GM23338 (cell line): Measurements from ENCODE around the gene WDR77.

ENCODE experiments used
- CREB1 ChIP-seq: fragments of 250-450 bp; sonication (Bioruptor Pico); IDR thresholded peaks from 2 replicates; pipeline ENCODE4 v1.5.0; 2020; ENCODE audit warnings: low read depth, mild to moderate bottlenecking, moderate library complexity
- EZH2 ChIP-seq: fragments of 200-600 bp; sonication (generic); IDR thresholded peaks from one replicate; pipeline ENCODE4 v1.8.0; 2017; ENCODE audit warnings: antibody characterized with exemption, mild to moderate bottlenecking, low read depth; ENCODE audit not compliant: unreplicated experiment
- EZH2phosphoT487 ChIP-seq: fragments of 200-600 bp; sonication (generic); IDR thresholded peaks from one replicate; pipeline ENCODE4 v1.8.1; 2018; ENCODE audit warnings: antibody characterized with exemption; ENCODE audit not compliant: unreplicated experiment
- JUNB ChIP-seq: IDR thresholded peaks from one replicate; pipeline ENCODE4 v1.6.1; 2016; ENCODE audit warnings: antibody characterized with exemption; ENCODE audit not compliant: unreplicated experiment
- NANOG ChIP-seq: IDR thresholded peaks from 2 replicates; pipeline ENCODE4 v1.6.1; 2016; ENCODE audit warnings: antibody characterized with exemption, borderline replicate concordance
- POLR2AphosphoS5 ChIP-seq: IDR thresholded peaks from 2 replicates; pipeline ENCODE4 v1.6.1; 2016; ENCODE audit warnings: antibody characterized with exemption, low read depth
- STAT1 ChIP-seq: IDR thresholded peaks from one replicate; pipeline ENCODE4 v1.6.1; 2016; ENCODE audit warnings: antibody characterized with exemption; ENCODE audit not compliant: unreplicated experiment
- ZNF114 ChIP-seq: fragments of 250-450 bp; sonication (Bioruptor Pico); IDR thresholded peaks from 2 replicates; pipeline ENCODE4 v1.5.0; 2020; ENCODE audit warnings: mild to moderate bottlenecking, moderate library complexity
- ZNF331 ChIP-seq: fragments of 250-450 bp; sonication (Bioruptor Pico); IDR thresholded peaks from 2 replicates; pipeline ENCODE4 v1.5.0; 2020; ENCODE audit warnings: low read depth, mild to moderate bottlenecking, moderate library complexity
- TF ChIP-seq, protein P1 (sequence below), 2 experiments: fragments of 200-600 bp in 1 of 2; sonication (generic) in 1 of 2; conservative IDR thresholded peaks; 2 replicates each; pipeline versions ENCODE4 v1.5.1 to v1.6.1; 2016 to 2017; ENCODE audit warnings: antibody characterized with exemption in 2 of 2, low read depth in 2 of 2, mild to moderate bottlenecking in 2 of 2, moderate library complexity in 1 of 2
- TF ChIP-seq, protein P2 (sequence below): IDR thresholded peaks from 2 replicates; pipeline ENCODE4 v1.6.1; 2016; ENCODE audit warnings: antibody characterized with exemption
- TF ChIP-seq, protein P3 (sequence below): IDR thresholded peaks from one replicate; pipeline ENCODE4 v1.6.1; 2018; ENCODE audit warnings: antibody characterized with exemption; ENCODE audit not compliant: unreplicated experiment
- TF ChIP-seq, protein P4 (sequence below): fragments of 250-450 bp; sonication (Bioruptor Pico); IDR thresholded peaks from 2 replicates; pipeline ENCODE4 v1.5.0; 2020; ENCODE audit warnings: mild to moderate bottlenecking, moderate library complexity

DNA sequence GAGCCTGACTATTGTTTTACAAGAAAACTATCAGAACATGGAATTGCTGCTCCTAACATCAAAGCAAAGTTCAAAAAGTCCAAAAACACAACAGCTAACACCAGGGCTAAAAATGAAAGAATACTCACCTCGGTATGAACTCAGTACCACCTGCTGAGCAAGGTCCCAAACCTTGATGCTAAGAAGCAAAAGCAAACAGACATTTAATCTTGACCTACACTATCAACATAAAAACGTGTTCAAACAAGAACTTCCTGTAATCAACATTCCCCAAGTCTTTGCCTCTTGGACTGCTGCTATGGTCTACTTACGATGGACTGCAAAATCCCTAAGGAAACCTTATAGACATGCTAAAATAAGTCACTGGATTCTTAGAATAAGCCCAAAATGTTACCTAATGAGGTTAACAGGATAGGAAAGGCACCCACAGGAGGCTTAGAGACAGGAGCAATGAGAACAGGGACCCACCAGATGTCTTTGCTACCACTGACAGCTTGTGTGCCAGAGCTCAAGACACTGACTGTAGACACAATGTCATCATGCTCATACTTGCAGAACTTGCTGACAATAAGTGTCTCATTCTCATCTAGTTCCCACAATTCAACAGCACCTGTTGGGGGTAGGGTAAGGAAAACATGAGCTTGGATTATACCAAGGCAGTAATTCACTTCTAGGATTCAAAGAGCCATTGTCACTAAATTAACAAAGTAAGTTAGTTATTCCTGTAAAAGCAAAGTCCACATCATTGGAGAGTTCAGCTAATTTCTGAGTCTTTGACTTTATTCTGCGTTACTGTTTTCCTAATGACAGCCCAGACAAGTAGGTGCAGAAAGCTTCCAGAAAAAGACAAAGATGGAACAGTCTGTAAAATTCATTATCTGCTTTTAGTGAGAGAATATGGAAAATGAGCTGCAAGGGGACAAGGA is 1.8 kb downstream of the WDR77 start:
- TF ChIP-seq, protein P1, sequence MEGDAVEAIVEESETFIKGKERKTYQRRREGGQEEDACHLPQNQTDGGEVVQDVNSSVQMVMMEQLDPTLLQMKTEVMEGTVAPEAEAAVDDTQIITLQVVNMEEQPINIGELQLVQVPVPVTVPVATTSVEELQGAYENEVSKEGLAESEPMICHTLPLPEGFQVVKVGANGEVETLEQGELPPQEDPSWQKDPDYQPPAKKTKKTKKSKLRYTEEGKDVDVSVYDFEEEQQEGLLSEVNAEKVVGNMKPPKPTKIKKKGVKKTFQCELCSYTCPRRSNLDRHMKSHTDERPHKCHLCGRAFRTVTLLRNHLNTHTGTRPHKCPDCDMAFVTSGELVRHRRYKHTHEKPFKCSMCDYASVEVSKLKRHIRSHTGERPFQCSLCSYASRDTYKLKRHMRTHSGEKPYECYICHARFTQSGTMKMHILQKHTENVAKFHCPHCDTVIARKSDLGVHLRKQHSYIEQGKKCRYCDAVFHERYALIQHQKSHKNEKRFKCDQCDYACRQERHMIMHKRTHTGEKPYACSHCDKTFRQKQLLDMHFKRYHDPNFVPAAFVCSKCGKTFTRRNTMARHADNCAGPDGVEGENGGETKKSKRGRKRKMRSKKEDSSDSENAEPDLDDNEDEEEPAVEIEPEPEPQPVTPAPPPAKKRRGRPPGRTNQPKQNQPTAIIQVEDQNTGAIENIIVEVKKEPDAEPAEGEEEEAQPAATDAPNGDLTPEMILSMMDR (conservative IDR thresholded peaks at IDR 0.05; ENCODE audit: low read depth in 2 of 2), result no peak
- TF ChIP-seq EZH2 (no peak), NANOG (no peak), ZNF114 (no peak), POLR2AphosphoS5 (no peak), CREB1 (CRISPR knock-in tag) (no peak), JUNB (no peak), EZH2phosphoT487 (no peak), STAT1 (no peak), ZNF331 (CRISPR knock-in tag) (no peak)
- TF ChIP-seq, protein P2, sequence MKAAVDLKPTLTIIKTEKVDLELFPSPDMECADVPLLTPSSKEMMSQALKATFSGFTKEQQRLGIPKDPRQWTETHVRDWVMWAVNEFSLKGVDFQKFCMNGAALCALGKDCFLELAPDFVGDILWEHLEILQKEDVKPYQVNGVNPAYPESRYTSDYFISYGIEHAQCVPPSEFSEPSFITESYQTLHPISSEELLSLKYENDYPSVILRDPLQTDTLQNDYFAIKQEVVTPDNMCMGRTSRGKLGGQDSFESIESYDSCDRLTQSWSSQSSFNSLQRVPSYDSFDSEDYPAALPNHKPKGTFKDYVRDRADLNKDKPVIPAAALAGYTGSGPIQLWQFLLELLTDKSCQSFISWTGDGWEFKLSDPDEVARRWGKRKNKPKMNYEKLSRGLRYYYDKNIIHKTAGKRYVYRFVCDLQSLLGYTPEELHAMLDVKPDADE, result no peak
- TF ChIP-seq, protein P3, sequence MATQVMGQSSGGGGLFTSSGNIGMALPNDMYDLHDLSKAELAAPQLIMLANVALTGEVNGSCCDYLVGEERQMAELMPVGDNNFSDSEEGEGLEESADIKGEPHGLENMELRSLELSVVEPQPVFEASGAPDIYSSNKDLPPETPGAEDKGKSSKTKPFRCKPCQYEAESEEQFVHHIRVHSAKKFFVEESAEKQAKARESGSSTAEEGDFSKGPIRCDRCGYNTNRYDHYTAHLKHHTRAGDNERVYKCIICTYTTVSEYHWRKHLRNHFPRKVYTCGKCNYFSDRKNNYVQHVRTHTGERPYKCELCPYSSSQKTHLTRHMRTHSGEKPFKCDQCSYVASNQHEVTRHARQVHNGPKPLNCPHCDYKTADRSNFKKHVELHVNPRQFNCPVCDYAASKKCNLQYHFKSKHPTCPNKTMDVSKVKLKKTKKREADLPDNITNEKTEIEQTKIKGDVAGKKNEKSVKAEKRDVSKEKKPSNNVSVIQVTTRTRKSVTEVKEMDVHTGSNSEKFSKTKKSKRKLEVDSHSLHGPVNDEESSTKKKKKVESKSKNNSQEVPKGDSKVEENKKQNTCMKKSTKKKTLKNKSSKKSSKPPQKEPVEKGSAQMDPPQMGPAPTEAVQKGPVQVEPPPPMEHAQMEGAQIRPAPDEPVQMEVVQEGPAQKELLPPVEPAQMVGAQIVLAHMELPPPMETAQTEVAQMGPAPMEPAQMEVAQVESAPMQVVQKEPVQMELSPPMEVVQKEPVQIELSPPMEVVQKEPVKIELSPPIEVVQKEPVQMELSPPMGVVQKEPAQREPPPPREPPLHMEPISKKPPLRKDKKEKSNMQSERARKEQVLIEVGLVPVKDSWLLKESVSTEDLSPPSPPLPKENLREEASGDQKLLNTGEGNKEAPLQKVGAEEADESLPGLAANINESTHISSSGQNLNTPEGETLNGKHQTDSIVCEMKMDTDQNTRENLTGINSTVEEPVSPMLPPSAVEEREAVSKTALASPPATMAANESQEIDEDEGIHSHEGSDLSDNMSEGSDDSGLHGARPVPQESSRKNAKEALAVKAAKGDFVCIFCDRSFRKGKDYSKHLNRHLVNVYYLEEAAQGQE, result no peak
- TF ChIP-seq, protein P4, sequence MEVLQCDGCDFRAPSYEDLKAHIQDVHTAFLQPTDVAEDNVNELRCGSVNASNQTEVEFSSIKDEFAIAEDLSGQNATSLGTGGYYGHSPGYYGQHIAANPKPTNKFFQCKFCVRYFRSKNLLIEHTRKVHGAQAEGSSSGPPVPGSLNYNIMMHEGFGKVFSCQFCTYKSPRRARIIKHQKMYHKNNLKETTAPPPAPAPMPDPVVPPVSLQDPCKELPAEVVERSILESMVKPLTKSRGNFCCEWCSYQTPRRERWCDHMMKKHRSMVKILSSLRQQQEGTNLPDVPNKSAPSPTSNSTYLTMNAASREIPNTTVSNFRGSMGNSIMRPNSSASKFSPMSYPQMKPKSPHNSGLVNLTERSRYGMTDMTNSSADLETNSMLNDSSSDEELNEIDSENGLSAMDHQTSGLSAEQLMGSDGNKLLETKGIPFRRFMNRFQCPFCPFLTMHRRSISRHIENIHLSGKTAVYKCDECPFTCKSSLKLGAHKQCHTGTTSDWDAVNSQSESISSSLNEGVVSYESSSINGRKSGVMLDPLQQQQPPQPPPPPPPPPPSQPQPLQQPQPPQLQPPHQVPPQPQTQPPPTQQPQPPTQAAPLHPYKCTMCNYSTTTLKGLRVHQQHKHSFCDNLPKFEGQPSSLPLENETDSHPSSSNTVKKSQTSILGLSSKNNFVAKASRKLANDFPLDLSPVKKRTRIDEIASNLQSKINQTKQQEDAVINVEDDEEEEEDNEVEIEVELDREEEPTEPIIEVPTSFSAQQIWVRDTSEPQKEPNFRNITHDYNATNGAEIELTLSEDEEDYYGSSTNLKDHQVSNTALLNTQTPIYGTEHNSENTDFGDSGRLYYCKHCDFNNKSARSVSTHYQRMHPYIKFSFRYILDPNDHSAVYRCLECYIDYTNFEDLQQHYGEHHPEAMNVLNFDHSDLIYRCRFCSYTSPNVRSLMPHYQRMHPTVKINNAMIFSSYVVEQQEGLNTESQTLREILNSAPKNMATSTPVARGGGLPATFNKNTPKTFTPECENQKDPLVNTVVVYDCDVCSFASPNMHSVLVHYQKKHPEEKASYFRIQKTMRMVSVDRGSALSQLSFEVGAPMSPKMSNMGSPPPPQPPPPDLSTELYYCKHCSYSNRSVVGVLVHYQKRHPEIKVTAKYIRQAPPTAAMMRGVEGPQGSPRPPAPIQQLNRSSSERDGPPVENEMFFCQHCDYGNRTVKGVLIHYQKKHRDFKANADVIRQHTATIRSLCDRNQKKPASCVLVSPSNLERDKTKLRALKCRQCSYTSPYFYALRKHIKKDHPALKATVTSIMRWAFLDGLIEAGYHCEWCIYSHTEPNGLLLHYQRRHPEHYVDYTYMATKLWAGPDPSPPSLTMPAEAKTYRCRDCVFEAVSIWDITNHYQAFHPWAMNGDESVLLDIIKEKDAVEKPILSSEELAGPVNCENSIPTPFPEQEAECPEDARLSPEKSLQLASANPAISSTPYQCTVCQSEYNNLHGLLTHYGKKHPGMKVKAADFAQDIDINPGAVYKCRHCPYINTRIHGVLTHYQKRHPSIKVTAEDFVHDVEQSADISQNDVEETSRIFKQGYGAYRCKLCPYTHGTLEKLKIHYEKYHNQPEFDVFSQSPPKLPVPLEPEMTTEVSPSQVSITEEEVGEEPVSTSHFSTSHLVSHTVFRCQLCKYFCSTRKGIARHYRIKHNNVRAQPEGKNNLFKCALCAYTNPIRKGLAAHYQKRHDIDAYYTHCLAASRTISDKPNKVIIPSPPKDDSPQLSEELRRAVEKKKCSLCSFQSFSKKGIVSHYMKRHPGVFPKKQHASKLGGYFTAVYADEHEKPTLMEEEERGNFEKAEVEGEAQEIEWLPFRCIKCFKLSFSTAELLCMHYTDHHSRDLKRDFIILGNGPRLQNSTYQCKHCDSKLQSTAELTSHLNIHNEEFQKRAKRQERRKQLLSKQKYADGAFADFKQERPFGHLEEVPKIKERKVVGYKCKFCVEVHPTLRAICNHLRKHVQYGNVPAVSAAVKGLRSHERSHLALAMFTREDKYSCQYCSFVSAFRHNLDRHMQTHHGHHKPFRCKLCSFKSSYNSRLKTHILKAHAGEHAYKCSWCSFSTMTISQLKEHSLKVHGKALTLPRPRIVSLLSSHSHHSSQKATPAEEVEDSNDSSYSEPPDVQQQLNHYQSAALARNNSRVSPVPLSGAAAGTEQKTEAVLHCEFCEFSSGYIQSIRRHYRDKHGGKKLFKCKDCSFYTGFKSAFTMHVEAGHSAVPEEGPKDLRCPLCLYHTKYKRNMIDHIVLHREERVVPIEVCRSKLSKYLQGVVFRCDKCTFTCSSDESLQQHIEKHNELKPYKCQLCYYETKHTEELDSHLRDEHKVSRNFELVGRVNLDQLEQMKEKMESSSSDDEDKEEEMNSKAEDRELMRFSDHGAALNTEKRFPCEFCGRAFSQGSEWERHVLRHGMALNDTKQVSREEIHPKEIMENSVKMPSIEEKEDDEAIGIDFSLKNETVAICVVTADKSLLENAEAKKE, result no peak
